ENCODE measurements around the gene BANF1.

GRCh38 chr11:66032957-66033735, 30.8 kb downstream of the BANF1 start:
- TF ChIP-seq POLR2A (IDR thresholded peaks at IDR 0.05; ENCODE audit: extremely low read depth, insufficient read length): no peak
- TF ChIP-seq, protein P1, sequence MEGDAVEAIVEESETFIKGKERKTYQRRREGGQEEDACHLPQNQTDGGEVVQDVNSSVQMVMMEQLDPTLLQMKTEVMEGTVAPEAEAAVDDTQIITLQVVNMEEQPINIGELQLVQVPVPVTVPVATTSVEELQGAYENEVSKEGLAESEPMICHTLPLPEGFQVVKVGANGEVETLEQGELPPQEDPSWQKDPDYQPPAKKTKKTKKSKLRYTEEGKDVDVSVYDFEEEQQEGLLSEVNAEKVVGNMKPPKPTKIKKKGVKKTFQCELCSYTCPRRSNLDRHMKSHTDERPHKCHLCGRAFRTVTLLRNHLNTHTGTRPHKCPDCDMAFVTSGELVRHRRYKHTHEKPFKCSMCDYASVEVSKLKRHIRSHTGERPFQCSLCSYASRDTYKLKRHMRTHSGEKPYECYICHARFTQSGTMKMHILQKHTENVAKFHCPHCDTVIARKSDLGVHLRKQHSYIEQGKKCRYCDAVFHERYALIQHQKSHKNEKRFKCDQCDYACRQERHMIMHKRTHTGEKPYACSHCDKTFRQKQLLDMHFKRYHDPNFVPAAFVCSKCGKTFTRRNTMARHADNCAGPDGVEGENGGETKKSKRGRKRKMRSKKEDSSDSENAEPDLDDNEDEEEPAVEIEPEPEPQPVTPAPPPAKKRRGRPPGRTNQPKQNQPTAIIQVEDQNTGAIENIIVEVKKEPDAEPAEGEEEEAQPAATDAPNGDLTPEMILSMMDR (IDR thresholded peaks at IDR 0.05; ENCODE audit: low read depth, low read length): no peak

Measured in NB4 (cell line).